Umbilical cord (tissue), 2 donors: ENCODE data around the gene LEPROT. TPM values are rescaled to one million over a fixed set of nuclear protein-coding genes. Genes with fewer than 3 reads are reported as not detected.
A peak's percentile ranks its signal among the peaks of the same experiment; 100 is the strongest.

Experiments used
- DNase-seq: peaks from one replicate; pipeline ENCODE4 v3.0.0-alpha.2; 2015; ENCODE audit warnings: low spot score
- total RNA-seq: library from RNA; depleted of rRNA; stranded (reverse); fragments of >200 nt; gene quantifications from one replicate; pipeline ENCODE4 v1.2.3, GENCODE V29; 2014; ENCODE audit warnings: low replicate concordance; ENCODE audit not compliant: insufficient read depth

LEPROT gene
- total RNA-seq, 1 donor from 2014 or later, result 117 TPM

DNA sequence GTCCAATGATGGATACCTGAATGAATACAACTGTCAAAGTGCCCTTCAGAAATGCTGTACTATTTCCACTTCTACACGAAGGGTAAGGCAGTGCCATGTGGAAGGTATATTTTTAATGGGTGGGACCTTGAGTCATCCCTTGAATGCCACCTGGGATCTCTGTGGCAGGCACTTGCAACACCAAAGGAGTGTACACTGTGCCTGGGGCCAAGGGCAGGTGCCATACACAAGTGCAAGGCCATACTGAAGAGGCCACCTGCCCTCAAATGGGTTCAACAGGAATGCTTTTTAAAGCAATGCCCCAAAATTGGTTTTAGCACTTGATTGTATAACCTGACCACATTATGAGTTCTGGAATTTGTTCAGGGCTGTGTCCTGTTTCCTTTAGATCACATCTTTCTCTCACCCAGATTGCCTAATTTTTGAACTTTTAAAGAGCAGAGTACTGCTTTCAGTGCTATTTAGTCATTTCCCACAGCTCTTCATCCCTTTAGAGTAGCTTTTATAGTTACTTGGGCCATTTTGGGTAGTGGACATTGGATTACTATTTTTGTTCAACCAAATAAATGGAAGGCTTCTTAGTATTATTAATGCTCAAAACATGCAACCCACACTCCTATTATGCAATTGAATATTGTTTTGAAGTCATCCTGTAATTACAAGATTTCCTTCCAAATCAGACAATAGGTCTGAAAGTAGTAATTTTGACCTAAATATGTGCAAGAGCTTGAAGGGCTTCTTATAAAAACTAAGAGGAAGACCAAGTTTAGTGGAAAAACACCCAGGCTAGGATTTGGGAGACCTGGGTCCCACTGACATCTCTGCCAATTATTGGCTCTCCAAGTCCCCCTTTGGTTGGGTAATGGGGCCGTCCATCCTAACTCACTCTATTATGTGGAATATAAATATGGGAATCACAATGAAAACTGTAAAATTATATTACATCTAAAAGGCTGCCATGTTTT lies 57.2 kb downstream of the LEPROT start:
- no peak for DNase-seq

DNA sequence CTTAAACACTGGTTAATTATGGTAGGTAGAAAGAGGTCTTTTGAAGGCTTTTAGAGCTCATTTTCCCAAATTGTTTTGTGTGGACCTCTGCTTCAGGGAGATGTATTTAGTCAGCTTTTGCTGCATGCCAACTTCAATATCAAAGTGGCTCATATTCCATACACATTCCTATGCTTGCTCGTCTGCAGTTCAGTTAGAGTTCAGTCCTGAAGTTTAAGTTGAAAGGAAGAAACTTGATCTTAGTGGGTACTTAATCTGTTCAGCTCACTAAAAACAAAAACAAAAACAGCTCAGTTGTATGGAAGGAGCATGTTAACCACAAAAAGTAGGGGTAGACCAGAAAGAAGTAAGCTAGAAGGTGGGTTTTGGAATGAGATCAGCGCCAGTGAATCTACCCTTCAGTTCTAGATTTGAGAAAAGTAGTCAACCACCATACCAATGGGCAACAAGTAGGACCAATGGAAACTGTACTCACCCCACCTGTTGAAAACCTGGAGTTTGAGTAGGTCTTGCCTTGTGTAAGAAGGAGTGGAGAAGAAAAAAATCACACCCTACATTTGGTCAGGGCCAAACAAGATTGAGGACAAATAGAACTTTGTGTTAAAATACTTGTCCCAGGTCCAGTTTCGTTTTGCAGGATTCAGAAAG lies 58.0 kb downstream of the LEPROT start:
- DNase-seq, result peak; percentile 26

DNA sequence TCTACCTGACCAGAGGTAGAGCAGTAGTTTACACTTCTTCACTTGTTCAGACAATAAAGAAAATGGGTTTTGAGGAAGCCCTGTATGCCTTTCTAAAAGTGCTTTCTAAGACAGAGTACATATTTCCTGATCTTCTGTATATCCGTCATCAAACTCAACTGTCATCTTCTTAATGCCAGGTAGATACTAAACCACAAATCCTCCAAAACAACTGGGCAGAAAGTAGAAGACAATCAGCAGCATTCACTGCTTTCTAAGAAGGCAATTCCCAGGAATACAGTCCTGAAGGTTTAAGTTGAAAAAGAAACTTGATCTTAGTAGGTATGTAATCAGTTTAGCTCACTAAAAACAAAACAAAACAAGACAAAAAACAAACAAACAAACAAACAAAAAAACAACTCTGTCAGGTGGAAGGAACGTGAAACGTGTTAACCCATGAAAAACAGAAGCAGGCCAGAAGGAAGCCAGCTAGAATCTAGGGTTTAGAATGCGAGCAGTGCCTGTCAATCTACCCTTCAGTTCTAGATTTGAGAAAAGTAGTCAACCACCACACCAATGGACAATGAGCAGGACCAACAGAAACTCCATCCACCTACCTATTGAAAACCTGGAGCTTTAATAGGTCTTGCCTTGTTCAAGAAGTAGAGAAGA lies 59.2 kb downstream of the LEPROT start:
- DNase-seq, result no peak

DNA sequence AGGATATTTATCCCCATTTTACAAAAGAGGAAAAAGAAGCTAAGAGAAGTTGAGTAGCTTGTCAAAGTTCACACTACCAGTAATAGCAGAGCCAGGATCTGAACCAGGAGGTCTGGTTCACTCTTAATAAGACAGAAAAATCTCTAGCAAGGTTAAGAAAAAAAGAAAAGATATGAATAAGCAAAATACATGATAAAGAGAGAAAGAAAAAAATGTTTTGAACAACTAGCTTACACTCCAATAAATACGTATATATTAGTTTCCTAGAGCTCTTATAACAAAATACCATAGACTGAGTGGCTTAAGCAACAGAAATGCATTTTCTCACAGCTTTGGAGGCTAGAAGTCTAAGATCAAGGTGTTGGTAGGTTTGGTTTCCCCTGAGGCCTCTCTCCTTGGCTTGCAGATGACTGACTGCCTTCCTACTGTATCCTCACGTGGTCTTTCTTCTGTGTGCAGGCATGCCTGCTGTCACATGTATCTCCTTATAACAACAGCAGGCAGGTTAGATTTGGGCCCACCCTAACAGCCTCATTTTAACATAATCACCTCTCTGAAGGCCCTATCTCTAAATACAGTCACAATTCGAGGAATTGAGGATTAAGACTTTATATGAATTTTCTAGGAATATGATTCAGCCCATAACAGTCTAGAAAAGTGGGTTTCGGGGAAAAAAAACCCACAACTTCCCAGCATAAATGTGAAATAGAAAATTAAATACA lies 60.4 kb downstream of the LEPROT start:
- no peak for DNase-seq

DNA sequence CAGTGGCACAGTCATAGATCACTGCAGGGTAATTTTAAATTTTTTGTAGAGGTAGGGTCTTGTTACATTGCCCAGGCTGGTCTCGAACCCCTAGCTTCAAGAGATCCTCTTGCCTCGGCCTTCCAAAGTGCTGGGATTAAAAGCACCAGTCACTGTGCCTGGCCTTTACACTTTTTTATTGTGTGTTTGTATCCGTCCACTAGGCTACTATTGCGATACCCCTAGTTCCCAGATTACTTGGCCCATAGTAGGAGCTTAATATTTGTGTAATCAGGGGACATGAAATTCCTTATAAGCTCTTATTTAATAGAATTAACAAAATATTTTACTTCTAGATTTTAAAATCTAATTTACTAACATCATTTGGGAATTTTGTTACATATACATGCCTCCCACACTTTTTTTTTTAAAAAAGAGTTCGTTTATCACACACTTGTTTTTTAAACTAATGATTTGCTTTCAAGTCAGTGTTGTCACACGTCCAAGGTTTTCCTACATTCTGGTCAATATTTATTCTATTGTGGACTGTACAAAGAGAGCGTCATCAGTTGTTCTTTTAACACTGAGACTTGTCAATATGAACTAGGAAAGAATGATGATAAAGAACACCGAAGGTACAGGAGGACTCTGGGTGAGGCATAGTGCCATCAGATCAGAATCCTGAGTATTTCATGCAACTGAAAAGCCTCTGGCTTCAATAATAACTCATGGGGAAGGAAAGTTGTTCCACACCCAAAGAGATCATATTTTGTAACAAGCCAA lies 63.7 kb downstream of the LEPROT start:
- DNase-seq, result no peak

Other genes starting within 250 kb of the LEPROT start
- gene DNAJC6, start 111.1 kb upstream of the LEPROT start, total RNA-seq, result 4.1 TPM
- 25.3 TPM for gene LEPR, start within 50 bp of the LEPROT start, total RNA-seq